COR-L47 (cell line): ENCODE data around the gene KIF1C.
A peak's percentile ranks its signal among the peaks of the same experiment; 100 is the strongest.

Source experiments
- DNase-seq: peaks from one replicate; lab custom pipeline; 2025; lab: John Stamatoyannopoulos, UW

The KIF1C gene

DNA sequence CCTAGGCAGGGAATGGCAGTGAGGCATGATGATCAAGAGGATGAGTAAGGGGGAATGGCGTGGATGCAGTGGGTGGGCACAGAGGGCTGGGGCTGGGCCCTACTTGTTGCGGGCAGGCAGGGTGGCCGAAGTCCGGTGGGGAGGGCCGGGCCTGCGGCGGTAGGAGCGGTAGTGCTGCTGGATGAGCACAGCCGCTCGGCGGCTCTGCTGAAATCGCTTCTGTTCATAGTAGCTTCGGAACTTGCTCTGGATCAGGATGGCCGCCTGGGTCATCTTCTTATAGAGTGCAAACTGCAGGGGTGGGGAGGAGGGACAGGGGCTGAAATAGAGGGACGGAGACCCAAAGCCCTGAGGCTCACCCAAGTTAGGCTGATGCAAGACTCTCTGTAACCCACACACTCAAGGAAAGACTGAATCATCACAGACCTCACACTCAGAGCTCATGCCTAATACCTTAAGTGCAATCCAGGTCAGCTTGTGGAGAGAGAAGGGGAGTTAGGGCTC is 28.7 kb upstream of the KIF1C start:
- no peak for DNase-seq

DNA sequence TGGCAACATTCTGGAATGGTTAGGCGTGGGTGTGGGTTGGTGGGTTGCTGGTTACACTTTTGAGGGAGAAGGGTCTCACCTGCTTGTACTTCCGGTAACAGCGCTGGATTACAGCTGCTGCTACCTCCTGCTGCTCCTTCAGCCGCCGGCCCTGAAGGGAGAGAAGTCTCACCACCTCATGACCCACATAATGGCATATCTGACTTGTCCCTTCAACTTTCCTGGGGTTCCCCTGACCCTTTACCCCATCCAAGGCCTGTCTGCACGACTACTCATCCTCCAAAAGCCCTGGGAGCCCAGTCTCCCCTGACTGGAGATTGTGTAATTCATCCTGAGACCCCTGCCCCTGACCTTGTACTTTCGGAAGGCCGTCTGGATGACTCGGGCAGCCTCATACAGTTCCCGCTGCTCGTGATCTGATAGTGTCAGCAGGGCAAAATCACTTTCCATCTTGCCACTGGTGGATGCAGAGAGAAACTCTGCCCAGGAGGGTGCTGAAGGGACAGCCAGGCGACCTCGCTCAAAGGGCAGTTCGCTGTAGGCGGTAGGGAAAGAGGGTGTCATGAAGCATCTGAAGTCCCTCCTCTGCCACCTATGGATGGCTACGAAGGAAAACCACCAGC is 28.1 kb upstream of the KIF1C start:
- DNase-seq: no peak

DNA sequence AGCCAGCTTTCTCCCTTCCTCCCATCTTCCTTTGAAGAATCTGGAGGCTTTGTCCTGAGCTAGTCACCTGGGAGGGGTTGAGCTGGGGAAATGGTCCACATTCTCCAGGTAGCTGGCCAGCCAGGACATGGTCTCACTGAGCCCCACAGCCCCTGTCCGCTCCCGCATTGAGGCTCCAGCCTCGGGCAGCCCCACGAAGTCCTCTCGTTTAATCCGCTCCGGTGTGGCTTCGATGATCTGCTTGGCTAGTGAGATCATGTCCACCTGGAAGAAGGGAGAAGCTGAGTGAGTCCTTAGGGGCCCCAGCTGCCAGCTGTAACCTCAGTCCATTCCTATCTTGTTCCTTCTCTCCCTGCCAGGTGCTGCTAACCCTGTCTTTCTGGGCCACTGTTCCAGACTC is 27.5 kb upstream of the KIF1C start:
- DNase-seq: no peak

DNA sequence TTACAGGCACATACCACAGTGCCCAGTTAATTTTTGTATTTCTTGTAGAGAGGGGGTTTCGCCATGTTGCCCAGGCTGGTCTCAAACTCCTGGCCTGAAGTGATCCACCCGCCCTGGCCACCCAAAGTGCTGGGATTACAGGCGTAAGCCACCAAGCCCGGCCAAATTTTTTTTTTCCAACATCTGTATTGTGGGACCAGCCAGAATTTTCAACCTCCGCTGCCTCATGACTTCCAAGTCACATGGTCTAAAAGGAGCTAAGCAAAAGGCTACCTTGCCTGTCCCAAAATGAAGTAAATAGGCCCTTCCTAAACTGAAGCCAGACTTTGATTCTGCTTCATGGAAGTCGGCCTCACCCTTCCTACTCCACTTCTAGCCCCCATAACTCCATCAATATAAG is 25.9 kb upstream of the KIF1C start:
- no peak for DNase-seq

DNA sequence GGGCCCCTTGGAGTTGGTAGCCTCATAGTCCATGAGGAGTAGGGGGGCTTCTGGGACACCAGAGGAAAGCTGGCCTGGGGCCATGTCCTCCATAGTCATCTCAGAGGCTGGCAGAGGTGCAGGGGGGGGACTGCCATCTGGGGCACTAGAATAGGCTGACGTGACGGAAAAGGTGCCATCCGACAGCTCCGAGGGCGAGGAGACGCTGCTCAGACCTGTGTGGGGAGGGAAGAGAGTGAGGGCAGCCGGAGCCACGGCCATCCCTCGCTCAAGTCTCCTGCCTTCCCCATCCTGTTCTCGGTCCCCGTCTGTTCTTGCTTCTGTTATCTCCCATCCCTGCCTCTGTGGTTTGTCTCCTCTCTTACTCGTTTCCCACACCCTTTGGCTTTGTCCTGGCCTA is 25.4 kb upstream of the KIF1C start:
- no peak for DNase-seq

DNA sequence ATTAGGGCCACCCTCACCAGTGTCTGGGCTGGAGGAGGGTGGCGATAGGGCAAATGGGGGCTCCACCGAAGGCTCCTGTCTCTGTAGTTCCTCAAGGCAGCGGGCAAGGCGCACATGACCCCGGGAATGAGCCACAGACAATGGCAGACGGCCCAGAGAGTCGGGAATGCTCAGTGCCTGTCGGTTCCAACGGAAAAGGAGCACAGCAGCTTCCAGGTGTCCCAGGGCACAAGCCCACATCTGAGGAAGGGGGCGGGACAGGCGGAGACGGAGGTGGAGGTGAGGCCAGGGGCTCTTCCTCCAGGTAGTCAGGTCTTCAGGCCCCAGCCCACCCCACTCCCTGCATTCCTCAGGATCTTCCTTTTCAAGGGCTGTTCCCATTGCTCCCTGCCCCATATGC is 25.0 kb upstream of the KIF1C start:
- DNase-seq: no peak

DNA sequence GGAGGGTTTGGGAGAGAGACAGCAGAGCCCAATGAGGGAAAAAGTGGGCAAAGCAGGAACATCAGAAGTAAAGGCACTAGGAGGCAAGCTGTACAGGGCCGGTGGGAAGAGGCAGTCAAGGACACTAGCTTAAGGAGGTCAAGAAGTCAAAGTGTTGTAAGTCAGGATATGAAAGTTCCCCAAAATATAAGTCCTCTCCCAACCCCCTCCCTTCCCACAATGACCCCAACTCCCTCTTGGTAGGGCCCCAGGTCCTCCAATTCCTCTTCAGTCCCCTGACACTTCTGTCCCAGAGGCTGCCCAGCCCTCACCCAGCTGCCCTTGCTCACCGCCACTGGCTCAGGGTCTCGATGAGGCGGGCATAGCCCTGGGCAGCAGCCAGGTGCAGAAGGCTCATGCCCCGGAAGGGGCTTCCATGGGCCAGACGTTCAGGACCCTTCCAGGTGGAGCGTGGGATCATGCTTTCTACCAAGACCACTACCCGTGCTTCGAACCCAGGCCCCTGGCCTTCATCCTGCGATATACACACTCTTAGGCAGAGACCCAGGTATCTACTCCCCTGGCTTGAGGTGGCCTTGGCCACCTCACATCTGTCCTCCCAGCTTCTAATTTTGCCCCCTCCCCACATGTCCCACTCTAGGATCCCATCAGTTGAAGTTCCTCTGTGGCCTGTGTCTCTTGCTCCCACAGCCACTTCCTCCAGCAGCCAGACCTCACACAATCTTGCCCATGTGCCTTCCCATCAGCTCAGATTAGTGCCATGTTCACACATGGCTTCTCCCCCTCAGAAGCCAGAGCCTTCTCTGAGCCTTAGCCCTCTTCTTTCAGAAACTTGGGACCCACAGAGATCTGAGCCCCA is 24.3 kb upstream of the KIF1C start:
- no peak for DNase-seq

DNA sequence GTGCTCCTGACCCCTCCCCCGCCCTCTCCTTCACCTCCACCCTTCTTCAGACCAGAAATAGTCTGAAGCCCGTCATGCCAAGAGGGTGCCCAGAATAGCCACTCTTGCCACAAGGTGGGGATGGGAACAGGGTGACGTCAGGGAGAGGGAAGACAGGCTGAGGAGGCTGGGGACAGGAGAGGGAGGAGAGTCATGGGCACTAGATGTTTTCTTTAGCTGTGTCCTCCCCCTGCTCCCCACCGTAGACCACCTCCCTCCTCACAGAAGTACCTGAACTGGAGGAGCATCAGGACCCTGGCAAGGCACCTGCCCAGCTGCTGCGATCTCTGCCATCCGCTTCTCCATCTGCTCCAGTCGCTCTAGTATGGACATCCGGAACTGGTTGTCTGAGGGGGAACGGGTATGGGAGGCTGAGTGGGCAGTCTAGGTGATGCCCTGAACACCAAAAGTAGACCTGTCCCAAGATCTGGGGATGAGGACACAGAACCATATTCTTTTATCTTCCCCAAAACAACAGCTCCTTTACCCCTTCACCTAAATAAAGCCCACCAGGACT is 23.6 kb upstream of the KIF1C start:
- DNase-seq: no peak

DNA sequence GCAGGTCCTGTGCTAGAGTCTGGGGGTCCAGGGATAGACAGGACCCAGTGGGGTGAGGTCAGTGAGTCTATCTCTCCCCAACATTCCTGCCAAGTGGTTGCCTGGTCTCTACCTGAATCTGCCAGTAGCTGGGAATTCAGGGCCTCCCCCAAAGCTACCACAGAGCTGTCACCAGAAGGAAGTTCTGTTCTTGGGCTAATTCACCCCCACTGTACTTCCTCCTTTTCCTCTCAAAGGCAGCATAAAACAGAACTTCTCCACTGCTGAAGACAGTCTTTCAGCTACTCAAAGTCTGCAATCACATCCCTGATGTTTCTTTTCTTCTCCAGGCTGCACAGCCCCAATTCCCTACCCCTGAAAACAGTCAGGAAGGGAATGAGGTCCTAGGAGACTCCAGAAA is 19.0 kb upstream of the KIF1C start:
- DNase-seq: no peak

DNA sequence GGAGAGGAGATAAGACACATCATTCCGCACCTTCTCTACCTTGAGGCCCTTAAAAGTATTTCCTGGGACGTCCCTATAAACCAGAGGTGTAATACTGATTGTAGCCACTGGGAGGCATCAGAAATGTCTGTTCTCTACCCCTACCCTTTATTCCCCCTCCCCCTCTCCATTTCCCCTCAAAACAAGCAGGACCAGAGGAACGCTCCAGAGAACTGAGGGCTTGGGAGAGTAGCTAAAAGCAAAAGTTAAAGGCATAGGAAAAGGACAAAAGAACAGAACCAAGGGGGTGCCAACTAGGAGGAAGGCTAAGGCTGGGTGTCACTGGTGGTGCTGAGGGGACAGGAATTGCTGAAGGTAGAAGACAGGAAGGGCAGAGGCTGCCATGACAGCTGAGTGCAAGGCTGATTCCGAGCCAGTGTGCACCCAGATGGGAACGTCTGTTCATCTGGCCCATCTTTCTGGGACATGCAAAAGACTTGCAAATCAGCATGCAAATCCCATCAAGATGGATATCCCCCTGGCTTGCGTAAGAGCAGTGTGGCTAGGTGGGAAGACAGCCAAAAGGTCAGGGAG is 17.0 kb upstream of the KIF1C start:
- DNase-seq: no peak

DNA sequence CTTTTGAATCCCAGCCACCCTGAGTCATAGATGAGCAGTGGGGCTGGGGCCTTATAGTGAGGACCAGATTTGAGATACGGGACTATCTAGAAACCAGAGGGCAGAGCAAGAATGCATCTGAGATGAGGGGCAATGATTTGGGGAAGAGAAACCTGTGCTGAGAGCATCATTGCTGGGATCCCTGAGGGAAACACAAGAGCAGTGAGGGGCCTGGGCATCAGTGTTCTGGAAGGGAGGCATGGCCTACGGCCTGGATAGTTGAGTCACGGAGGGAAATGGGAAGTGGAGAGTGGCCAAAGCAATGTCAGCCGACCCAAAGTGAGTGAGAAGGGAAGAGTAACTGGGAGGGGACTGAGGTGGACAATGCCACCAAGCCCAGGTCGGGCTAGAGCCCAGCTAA is 15.4 kb upstream of the KIF1C start:
- no peak for DNase-seq

DNA sequence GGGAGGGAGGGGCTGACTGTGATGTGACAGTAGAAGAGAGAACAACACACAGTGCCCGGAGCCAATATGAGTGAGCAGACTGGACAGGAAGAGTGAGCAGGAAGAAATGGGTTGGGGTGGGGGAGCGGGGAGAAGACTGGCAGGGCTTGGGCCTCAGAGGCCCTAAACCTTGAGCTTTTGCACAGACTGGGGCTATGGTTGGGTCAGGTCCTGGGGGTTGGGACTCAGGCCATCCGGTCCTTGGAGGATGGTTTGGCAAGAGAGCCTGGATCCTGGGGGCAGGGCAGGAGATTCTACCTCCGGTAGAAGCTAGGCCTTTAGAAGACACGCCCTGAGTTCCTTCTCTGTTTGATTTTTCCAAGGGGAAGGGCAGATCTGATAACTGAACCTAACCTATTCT is 11.3 kb upstream of the KIF1C start:
- no peak for DNase-seq

DNA sequence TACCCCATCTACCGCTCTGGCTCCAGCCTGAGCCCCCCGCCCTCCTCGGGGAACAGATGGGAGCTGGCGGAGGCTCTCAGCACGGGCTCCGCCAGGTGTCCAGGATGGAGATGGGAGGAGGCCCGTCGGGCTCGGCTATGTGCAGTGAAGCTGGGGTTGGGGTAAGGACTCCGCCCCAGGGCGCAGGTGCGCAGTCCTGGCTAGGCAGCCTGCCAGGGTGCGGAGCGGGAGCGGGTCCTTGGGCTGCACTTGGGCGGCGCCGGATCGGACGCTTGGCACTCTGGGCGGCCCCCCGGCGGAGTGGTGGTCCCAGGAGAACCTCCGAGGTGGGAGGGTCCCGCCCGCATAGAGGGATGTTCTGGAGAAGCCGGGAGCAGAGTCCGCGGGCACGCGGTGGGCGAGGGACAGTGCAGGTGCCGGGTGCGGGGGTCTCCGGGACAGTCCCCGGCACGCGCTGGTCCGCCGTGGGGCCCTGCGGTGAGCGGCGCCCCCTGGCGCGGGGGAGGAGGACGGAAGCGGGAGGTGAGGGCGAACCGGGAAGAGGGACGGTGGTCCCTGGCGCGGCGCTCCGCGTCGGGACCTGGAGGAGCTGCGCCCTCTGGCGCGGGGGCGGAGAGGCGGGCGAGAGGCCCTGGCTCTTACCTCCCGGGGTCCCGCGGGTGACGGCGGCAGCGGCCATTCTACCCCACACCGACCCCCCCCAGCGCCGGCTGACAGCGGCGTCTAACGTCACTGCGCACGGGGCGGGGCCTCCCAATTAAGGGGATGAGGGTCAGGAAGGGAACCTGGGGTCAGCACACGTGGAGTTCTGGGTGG is 10.6 kb upstream of the KIF1C start, which contains the start of gene CAMTA2:
CAMTA2 (minus strand) TSS at position 725 of the 816 bp plus-strand sequence. CDS start 1,453 bp downstream, outside the sequence.
- DNase-seq: peak; percentile 64

DNA sequence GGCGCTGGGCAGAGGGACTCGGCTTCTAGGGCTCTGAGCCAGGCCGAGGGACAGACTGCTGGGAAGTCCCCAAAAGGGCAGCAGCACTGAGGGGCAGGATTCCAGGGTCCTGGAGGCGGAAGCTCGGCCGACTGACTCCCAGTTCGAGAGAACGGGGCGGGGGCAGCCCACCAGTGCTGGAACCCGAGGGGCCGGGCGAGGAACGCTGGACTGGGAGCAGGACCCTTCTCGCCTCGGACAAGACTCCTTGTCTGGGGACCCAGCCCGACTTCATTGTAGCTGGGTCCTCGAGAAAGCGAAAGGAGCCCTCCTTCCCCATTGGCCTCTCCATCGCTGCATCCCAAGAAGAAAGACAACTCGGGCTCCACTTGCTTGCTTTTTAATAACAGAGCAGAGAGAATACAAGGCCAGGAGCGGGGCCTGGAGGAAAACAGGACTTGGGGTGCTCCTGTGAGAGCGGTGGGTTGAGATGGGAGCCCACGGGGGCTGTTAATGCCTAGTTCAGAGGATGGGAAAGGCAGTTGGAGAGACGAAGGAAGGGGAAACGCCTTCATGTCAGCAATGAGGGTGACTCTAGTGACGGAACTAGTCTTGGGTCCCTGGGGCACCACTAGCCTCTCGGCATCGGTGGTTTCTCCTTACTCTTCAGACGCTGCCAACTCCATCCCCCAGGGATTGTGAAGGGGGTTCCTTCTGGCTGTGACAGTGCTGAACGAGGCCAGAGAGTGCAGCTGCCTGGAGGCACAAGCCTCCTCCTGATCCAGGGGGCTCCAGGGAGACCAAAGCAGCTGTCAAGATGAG is 9.8 kb upstream of the KIF1C start:
- no peak for DNase-seq

DNA sequence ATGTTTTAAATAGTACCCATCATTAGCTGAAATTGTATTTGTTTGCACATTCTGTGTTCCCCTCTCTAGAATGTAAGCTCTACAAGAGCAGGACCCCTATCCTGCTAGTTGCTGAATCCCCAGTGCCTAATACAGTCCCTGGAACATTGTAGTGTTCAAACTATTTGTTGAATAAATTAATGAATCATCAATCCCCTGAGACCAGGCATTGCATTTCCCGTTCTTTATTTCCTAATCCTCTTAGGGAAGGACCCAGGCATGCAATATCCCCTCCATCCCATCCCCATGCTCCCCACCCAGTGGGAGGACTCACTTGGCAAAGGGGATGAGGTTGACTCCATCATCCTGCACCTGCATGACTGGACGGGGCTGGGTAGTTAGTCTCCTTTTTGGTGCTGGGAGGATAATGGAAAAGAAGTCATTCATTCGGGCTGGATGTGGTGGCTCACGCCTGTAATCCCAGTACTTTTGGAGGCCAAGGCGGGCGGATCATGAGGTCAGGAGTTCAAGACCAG is 3.6 kb upstream of the KIF1C start:
- DNase-seq: no peak

DNA sequence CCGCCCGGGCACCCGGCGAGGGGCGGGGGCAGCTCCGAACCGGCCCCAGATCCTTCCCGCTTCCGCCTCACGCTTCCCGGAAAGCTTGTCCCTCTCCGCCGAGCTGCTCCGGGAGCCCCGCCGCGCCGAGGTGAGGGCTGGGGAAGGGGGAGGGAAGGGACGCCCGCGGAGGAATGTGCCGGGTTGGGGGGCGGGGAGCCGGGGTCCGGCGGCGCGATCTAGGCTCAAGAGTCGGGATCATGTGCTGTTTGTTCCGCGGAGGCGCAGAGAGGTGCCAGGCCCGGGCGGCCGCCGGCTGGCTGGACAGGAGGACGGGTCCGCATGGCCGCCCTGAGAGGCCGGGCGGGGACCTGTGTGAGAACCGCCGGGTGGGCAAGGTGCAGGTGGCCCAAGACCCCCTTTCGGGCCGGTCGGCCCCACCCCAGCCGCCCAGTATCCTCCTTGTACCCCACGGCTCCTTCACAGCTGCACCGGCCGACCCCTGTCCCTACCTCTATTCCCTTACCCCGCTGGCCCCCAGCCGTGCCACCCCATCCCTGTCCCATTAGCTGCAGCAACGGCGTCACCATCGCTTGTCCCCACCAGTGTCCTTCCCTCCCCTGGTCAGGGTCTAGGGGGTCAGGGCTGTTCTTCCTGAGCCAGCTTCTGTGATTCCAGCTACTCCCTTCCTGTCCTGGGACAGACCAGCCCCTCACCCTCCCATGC is 429 bp downstream of the KIF1C start:
- DNase-seq: no peak

DNA sequence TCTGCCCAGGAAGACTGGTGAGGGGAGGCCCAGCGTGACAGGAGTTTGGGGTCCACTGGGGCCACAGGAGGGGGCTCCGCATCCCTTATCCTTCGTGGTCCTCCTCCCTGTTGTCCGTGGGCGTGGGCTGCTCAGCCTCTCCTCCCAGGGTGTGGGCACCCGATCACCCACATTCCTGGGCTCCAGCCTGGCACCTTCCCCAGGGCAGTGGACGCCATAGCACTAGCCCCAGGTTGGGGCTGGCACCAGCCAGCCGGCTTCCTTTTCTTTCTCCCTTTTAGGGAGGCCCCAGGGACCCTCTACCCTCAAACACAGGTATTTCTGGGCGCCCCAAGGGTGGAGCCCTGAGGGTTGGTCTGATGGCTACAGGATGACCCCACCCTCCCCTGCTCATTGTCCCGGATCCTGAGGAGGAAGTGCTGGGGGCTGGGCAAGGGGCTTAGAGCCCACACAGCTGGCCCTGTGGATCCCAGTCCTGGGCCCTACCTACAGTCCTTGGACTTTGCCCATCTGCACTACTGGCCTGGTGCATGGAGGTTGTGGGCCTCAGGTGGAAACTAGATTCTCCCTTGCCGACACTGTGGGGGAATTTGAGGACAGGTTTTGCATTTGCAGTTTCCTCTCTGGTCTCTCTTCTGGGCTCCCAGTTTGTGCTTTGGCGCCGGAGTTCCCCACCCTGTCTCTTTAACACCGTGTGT is 1.1 kb downstream of the KIF1C start:
- no peak for DNase-seq

DNA sequence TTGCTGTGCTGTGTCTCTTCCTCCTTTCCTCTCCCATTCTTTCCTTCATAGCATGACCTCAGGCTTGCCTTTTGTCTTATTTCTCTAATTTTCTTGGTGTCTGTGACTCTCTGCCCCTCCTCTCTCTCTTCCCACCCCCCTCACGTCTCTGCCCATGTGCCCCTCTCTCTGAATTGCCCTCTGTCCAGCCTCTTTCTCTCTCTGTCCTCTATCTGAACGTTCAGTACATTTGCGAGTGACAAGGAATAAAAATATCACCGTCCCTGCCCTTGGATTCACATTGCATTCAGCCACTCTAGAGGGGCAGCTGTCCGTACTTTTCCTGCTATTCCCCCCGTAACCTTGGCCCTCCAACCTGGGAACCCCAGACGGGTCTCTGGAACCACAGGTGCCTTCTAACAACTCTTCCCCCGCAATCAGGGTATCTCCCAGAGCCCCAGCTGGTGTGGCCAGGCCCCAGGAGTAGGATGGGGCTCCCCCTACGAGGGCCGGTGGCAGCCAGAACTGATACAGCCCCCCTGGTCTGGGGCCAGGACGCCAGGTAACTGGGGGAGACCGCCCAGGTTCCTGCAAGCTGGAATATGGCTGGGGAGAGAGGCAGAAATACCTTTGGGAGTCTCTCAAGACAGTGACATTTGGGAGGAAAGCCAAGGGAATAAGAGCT is 1.8 kb downstream of the KIF1C start:
- no peak for DNase-seq

DNA sequence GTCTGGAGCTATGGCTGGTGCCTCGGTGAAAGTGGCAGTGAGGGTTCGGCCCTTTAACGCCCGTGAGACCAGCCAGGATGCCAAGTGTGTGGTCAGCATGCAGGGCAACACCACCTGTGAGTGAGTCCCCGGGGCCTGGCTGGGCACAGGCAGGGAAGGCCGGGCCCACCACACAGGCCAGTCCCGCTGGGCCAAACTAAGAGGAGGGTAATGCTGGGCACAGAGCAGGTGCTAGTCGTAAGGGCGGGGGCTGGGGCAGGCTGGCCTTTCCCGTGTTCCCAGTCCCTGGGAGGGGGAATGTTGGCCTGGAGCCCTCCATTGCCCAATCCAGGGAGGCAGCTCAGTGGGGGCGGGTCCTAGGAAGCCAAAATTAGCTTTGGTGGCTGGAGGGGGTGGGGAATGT is 2.5 kb downstream of the KIF1C start:
- no peak for DNase-seq
